ENCODE measurements around the gene HDGFL3. TPM values are rescaled to one million over a fixed set of nuclear protein-coding genes. Genes with fewer than 3 reads are reported as not detected.

HDGFL3 gene
- total and polyA plus RNA-seq, 2 experiments from 2014 or later, result 68.6 to 135 TPM

- no peak overlapping the region for H3K4me3 Mint-ChIP-seq
- no peak overlapping the region for H3K27ac Mint-ChIP-seq
- no peaks in the 10 kb centered on the region for H3K27me3 ChIP-seq (ENCODE audit: insufficient read depth)
- ATAC-seq (no peak), DNase-seq (ENCODE audit: low spot score) (no peak)
- no peak overlapping the region for H2AFZ ChIP-seq
- no peaks in the 10 kb centered on the region for H4K20me1 ChIP-seq (replicated peaks; ENCODE audit: insufficient read depth)
- no peaks in the 10 kb centered on the region for H3K79me2 ChIP-seq (replicated peaks; ENCODE audit: insufficient read depth)
- no peaks in the 10 kb centered on the region for H3K36me3 ChIP-seq (ENCODE audit: insufficient read depth)
- no peaks in the 10 kb centered on the region for H3K4me1 Mint-ChIP-seq
- no peaks in the 10 kb centered on the region for H3K36me3 Mint-ChIP-seq (ENCODE audit: low read depth)
- H3F3A ChIP-seq (replicated peaks; ENCODE audit: low read depth), result no peaks in the 10 kb centered on the region
- no peaks in the 10 kb centered on the region for H3K4me1 ChIP-seq (ENCODE audit: insufficient read depth)
- H3K9me3 Mint-ChIP-seq, result no peaks in the 10 kb centered on the region
- no peak overlapping the region for H3K27ac ChIP-seq (ENCODE audit: low read depth)
- no peak for TF ChIP-seq ZNF462 (CRISPR knock-in tag; IDR thresholded peaks at IDR 0.05)
- no peak for TF ChIP-seq NANOG (IDR thresholded peaks at IDR 0.05; ENCODE audit: borderline replicate concordance)
- no peak for TF ChIP-seq EZH2 (IDR thresholded peaks at IDR 0.05; ENCODE audit: low read depth, unreplicated experiment)
- TF ChIP-seq ZNF114 (CRISPR knock-in tag; IDR thresholded peaks at IDR 0.05), result no peak
- no peak for TF ChIP-seq EZH2phosphoT487 (IDR thresholded peaks at IDR 0.05; ENCODE audit: unreplicated experiment)
- no peak for TF ChIP-seq JUNB (IDR thresholded peaks at IDR 0.05; ENCODE audit: unreplicated experiment)
- TF ChIP-seq CREB1 (CRISPR knock-in tag; IDR thresholded peaks at IDR 0.05; ENCODE audit: low read depth), result no peak
- no peak for TF ChIP-seq ZNF331 (CRISPR knock-in tag; IDR thresholded peaks at IDR 0.05; ENCODE audit: low read depth)
- TF ChIP-seq CTCF (conservative IDR thresholded peaks at IDR 0.05; ENCODE audit: low read depth in 2 of 2), result no peak
- TF ChIP-seq ETS1 (IDR thresholded peaks at IDR 0.05), result no peak
- no peak for TF ChIP-seq REST (IDR thresholded peaks at IDR 0.05; ENCODE audit: unreplicated experiment)
- TF ChIP-seq POLR2AphosphoS5 (IDR thresholded peaks at IDR 0.05; ENCODE audit: low read depth), result no peak
- TF ChIP-seq STAT1 (IDR thresholded peaks at IDR 0.05; ENCODE audit: unreplicated experiment), result no peak
- peaks cover 7% of the 10 kb centered on the region; the same call in 1 of the 2 replicates for H3K9me2 ChIP-seq (ENCODE audit: insufficient read depth)
- H3K4me2 ChIP-seq, result no peak overlapping the region
- no peak overlapping the region for H3K4me3 ChIP-seq
- H3K27me3 Mint-ChIP-seq (ENCODE audit: insufficient read depth, low read depth, poor library complexity), result peaks cover 2% of the 10 kb centered on the region
Observed at GRCh38 chr15:83092309-83092976, 115.2 kb downstream of the HDGFL3 start.
